ENCODE data around the gene ETV3.

The ETV3 gene

GRCh38 chr1:157137408-157138219 is 581 bp downstream of the ETV3 start:
- FAIRE-seq (no peak), DNase-seq (ENCODE audit: insufficient read length, low spot score) (no peak)
- no peak for TF ChIP-seq POLR2A (IDR thresholded peaks at IDR 0.05; ENCODE audit: low read depth, low read length)

GRCh38 chr1:157137046-157137407 is 1.2 kb downstream of the ETV3 start:
- no peak for DNase-seq (ENCODE audit: insufficient read length, low spot score)
- FAIRE-seq: no peak
- TF ChIP-seq POLR2A (IDR thresholded peaks at IDR 0.05; ENCODE audit: low read depth, low read length): no peak

GRCh38 chr1:157136133-157136532 is 2.1 kb downstream of the ETV3 start:
- TF ChIP-seq POLR2A (IDR thresholded peaks at IDR 0.05; ENCODE audit: low read depth, low read length): no peak
- DNase-seq (ENCODE audit: insufficient read length, low spot score) (no peak), FAIRE-seq (no peak)

GRCh38 chr1:157135646-157136045 is 2.5 kb downstream of the ETV3 start:
- DNase-seq (ENCODE audit: insufficient read length, low spot score): no peak
- no peak for FAIRE-seq
- no peak for TF ChIP-seq POLR2A (IDR thresholded peaks at IDR 0.05; ENCODE audit: low read depth, low read length)

GRCh38 chr1:157135070-157135469 is 3.1 kb downstream of the ETV3 start:
- FAIRE-seq (no peak), DNase-seq (ENCODE audit: insufficient read length, low spot score) (no peak)
- TF ChIP-seq POLR2A (IDR thresholded peaks at IDR 0.05; ENCODE audit: low read depth, low read length): no peak

GRCh38 chr1:157134442-157134841 is 3.8 kb downstream of the ETV3 start:
- DNase-seq (ENCODE audit: insufficient read length, low spot score): no peak
- no peak for TF ChIP-seq POLR2A (IDR thresholded peaks at IDR 0.05; ENCODE audit: low read depth, low read length)
- FAIRE-seq: no peak

GRCh38 chr1:157133426-157133825 is 4.8 kb downstream of the ETV3 start:
- DNase-seq (ENCODE audit: insufficient read length, low spot score) (no peak), FAIRE-seq (no peak)
- no peak for TF ChIP-seq POLR2A (IDR thresholded peaks at IDR 0.05; ENCODE audit: low read depth, low read length)

- FAIRE-seq: no peak
- DNase-seq (ENCODE audit: insufficient read length, low spot score): no peak
These were observed 5.5 kb downstream of the ETV3 start for GRCh38 chr1:157132616-157133167.

GRCh38 chr1:157132111-157132510 is 6.1 kb downstream of the ETV3 start:
- FAIRE-seq (no peak), DNase-seq (ENCODE audit: insufficient read length, low spot score) (no peak)
- no peak for TF ChIP-seq POLR2A (IDR thresholded peaks at IDR 0.05; ENCODE audit: low read depth, low read length)

More at GRCh38 chr1:157132616-157133167, 5.5 kb downstream of the ETV3 start:
- TF ChIP-seq POLR2A (IDR thresholded peaks at IDR 0.05; ENCODE audit: low read depth, low read length): no peak

- FAIRE-seq: no peak
- no peak for TF ChIP-seq POLR2A (IDR thresholded peaks at IDR 0.05; ENCODE audit: low read depth, low read length)
- DNase-seq (ENCODE audit: insufficient read length, low spot score): no peak
These were observed 6.9 kb downstream of the ETV3 start for GRCh38 chr1:157131281-157131680.

- TF ChIP-seq POLR2A (IDR thresholded peaks at IDR 0.05; ENCODE audit: low read depth, low read length): no peak
- DNase-seq (ENCODE audit: insufficient read length, low spot score): no peak
- FAIRE-seq: no peak
These were observed 13.3 kb downstream of the ETV3 start for GRCh38 chr1:157124855-157125254.

- no peak for DNase-seq (ENCODE audit: insufficient read length, low spot score)
- FAIRE-seq: no peak
- no peak for TF ChIP-seq POLR2A (IDR thresholded peaks at IDR 0.05; ENCODE audit: low read depth, low read length)
These were observed 18.7 kb downstream of the ETV3 start for GRCh38 chr1:157119448-157119847.

GRCh38 chr1:157119008-157119407 is 19.2 kb downstream of the ETV3 start:
- no peak for TF ChIP-seq POLR2A (IDR thresholded peaks at IDR 0.05; ENCODE audit: low read depth, low read length)
- no peak for FAIRE-seq
- DNase-seq (ENCODE audit: insufficient read length, low spot score): no peak

GRCh38 chr1:157117527-157118057 is 20.6 kb downstream of the ETV3 start:
- FAIRE-seq: no peak
- no peak for TF ChIP-seq POLR2A (IDR thresholded peaks at IDR 0.05; ENCODE audit: low read depth, low read length)
- no peak for DNase-seq (ENCODE audit: insufficient read length, low spot score)

- TF ChIP-seq POLR2A (IDR thresholded peaks at IDR 0.05; ENCODE audit: low read depth, low read length): no peak
- FAIRE-seq: no peak
These were observed 21.5 kb downstream of the ETV3 start for GRCh38 chr1:157116737-157117103.

More at GRCh38 chr1:157116737-157117103, 21.5 kb downstream of the ETV3 start:
- DNase-seq (ENCODE audit: insufficient read length, low spot score): no peak

Measured in H54 (cell line).